SK-N-SH (cell line): ENCODE results near the gene TPM3.

Source experiments
- CHD2 ChIP-seq: fragments of 150-350 bp; IDR thresholded peaks from 2 replicates; pipeline ENCODE4 v1.6.1; 2018; ENCODE audit warnings: low read length; ENCODE audit not compliant: partially characterized antibody
- ELF1 ChIP-seq: IDR thresholded peaks from 2 replicates; pipeline ENCODE4 v1.4.0; 2012
- EZH2phosphoT487 ChIP-seq: fragments of 200-600 bp; sonication (generic); IDR thresholded peaks from 2 replicates; pipeline ENCODE4 v1.6.1; 2017; ENCODE audit warnings: low read depth, mixed run types, mild to moderate bottlenecking, antibody characterized with exemption, moderate library complexity, borderline replicate concordance
- NRF1 ChIP-seq: IDR thresholded peaks from 2 replicates; pipeline ENCODE4 v1.6.1; 2012; ENCODE audit warnings: low read depth, mild to moderate bottlenecking, low read length
- POLR2AphosphoS5 ChIP-seq: IDR thresholded peaks from 2 replicates; pipeline ENCODE4 v1.6.1; 2012; ENCODE audit warnings: low read depth, low read length
- RAD21 ChIP-seq: IDR thresholded peaks from 2 replicates; pipeline ENCODE4 v1.6.1; 2012; ENCODE audit warnings: mild to moderate bottlenecking, low read length
- RFX5 ChIP-seq: IDR thresholded peaks from 2 replicates; pipeline ENCODE4 v1.6.1; 2012; ENCODE audit warnings: mild to moderate bottlenecking, improper control_type of control experiment, low read length
- SMC3 ChIP-seq: IDR thresholded peaks from 2 replicates; pipeline ENCODE4 v1.6.1; 2012; ENCODE audit warnings: low read depth, low read length, improper control_type of control experiment
- YY1 ChIP-seq: IDR thresholded peaks from 2 replicates; pipeline ENCODE4 v1.4.0; 2012; ENCODE audit warnings: low read depth, mild to moderate bottlenecking
- TF ChIP-seq, protein P1 (sequence below): fragments of 200-600 bp; sonication (generic); IDR thresholded peaks from 2 replicates; pipeline ENCODE4 v1.6.1; 2017; ENCODE audit warnings: antibody characterized with exemption, mild to moderate bottlenecking, moderate library complexity
- TF ChIP-seq, protein P2 (sequence below): fragments of 150-350 bp; IDR thresholded peaks from 2 replicates; pipeline ENCODE4 v1.6.1; 2017; ENCODE audit warnings: antibody characterized with exemption, low read length, low read depth, borderline replicate concordance
- TF ChIP-seq, protein P3 (sequence below): IDR thresholded peaks from 2 replicates; pipeline ENCODE4 v1.6.1; 2012; ENCODE audit warnings: mild to moderate bottlenecking, low read depth, low read length, moderate library complexity

DNA sequence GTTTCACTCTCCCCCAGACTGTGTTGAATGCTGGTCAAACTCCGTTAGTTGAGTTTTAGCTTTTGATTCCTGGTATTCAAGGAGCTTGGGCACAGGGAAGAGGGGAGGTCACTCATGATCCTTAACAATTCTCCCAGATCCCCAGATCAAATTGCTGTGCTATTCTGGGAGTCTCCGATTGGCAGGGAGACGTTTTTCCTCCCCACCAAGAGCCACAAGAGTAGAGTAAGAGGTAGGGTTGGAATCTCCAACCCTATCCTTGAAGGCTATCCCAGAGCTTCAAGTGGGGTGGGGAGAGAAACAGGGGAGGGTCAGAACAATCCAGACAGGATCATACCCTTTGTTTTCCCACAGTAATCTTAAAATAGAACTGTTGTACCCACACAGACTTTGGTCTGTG lies 576 bp upstream of the TPM3 start:
- no peak for TF ChIP-seq SMC3
- TF ChIP-seq, protein P1, sequence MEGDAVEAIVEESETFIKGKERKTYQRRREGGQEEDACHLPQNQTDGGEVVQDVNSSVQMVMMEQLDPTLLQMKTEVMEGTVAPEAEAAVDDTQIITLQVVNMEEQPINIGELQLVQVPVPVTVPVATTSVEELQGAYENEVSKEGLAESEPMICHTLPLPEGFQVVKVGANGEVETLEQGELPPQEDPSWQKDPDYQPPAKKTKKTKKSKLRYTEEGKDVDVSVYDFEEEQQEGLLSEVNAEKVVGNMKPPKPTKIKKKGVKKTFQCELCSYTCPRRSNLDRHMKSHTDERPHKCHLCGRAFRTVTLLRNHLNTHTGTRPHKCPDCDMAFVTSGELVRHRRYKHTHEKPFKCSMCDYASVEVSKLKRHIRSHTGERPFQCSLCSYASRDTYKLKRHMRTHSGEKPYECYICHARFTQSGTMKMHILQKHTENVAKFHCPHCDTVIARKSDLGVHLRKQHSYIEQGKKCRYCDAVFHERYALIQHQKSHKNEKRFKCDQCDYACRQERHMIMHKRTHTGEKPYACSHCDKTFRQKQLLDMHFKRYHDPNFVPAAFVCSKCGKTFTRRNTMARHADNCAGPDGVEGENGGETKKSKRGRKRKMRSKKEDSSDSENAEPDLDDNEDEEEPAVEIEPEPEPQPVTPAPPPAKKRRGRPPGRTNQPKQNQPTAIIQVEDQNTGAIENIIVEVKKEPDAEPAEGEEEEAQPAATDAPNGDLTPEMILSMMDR, result no peak
- TF ChIP-seq POLR2AphosphoS5, result no peak
- TF ChIP-seq RAD21, result no peak
- no peak for TF ChIP-seq EZH2phosphoT487
- TF ChIP-seq RFX5, result no peak
- no peak for TF ChIP-seq CHD2
- TF ChIP-seq, protein P2, sequence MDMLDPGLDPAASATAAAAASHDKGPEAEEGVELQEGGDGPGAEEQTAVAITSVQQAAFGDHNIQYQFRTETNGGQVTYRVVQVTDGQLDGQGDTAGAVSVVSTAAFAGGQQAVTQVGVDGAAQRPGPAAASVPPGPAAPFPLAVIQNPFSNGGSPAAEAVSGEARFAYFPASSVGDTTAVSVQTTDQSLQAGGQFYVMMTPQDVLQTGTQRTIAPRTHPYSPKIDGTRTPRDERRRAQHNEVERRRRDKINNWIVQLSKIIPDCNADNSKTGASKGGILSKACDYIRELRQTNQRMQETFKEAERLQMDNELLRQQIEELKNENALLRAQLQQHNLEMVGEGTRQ, result no peak
- TF ChIP-seq ELF1, result no peak
- no peak for TF ChIP-seq NRF1
- TF ChIP-seq, protein P3, sequence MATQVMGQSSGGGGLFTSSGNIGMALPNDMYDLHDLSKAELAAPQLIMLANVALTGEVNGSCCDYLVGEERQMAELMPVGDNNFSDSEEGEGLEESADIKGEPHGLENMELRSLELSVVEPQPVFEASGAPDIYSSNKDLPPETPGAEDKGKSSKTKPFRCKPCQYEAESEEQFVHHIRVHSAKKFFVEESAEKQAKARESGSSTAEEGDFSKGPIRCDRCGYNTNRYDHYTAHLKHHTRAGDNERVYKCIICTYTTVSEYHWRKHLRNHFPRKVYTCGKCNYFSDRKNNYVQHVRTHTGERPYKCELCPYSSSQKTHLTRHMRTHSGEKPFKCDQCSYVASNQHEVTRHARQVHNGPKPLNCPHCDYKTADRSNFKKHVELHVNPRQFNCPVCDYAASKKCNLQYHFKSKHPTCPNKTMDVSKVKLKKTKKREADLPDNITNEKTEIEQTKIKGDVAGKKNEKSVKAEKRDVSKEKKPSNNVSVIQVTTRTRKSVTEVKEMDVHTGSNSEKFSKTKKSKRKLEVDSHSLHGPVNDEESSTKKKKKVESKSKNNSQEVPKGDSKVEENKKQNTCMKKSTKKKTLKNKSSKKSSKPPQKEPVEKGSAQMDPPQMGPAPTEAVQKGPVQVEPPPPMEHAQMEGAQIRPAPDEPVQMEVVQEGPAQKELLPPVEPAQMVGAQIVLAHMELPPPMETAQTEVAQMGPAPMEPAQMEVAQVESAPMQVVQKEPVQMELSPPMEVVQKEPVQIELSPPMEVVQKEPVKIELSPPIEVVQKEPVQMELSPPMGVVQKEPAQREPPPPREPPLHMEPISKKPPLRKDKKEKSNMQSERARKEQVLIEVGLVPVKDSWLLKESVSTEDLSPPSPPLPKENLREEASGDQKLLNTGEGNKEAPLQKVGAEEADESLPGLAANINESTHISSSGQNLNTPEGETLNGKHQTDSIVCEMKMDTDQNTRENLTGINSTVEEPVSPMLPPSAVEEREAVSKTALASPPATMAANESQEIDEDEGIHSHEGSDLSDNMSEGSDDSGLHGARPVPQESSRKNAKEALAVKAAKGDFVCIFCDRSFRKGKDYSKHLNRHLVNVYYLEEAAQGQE, result no peak
- TF ChIP-seq YY1, result no peak
